Progenitor cell of endocrine pancreas (in vitro differentiated cells): ENCODE measurements around the gene USP25. TPM values are rescaled to one million over a fixed set of nuclear protein-coding genes. Genes with fewer than 3 reads are reported as not detected.

Experiments
- DNase-seq: peaks from one replicate; pipeline ENCODE4 v3.0.0; 2021; ENCODE audit warnings: low spot score; ENCODE audit not compliant: unreplicated experiment
- H3K27ac Mint-ChIP-seq: 2 replicates; pipeline ENCODE4 v1.8.0; 2021; ENCODE audit warnings: mild to moderate bottlenecking, moderate library complexity, mixed read lengths
- H3K27me3 Mint-ChIP-seq: 2 replicates; pipeline ENCODE4 v1.8.0; 2021; ENCODE audit warnings: mixed read lengths
- H3K36me3 Mint-ChIP-seq: 2 replicates; pipeline ENCODE4 v1.8.0; 2022; ENCODE audit warnings: mixed read lengths; ENCODE audit not compliant: insufficient read depth
- H3K4me1 Mint-ChIP-seq: 2 replicates; pipeline ENCODE4 v1.8.0; 2021; ENCODE audit warnings: low read depth, mixed read lengths
- H3K4me3 Mint-ChIP-seq: 2 replicates; pipeline ENCODE4 v1.8.0; 2021; ENCODE audit warnings: low read depth, mild to moderate bottlenecking, moderate library complexity, mixed read lengths
- H3K9me3 Mint-ChIP-seq: 2 replicates; pipeline ENCODE4 v1.8.0; 2021; ENCODE audit warnings: low read depth, mixed read lengths
- total RNA-seq: library from RNA; stranded (reverse); gene quantifications from 2 replicates; pipeline ENCODE4 v1.2.1, GENCODE V29; 2021
- TF ChIP-seq, protein P1 (sequence below): fragments of 200-600 bp; sonication (generic); IDR thresholded peaks from one replicate; pipeline ENCODE4 v1.5.0; 2021; ENCODE audit warnings: antibody characterized with exemption, mild to moderate bottlenecking; ENCODE audit not compliant: unreplicated experiment

The USP25 gene
- total RNA-seq, 1 donor from 2014 or later: 48.8 TPM

DNA sequence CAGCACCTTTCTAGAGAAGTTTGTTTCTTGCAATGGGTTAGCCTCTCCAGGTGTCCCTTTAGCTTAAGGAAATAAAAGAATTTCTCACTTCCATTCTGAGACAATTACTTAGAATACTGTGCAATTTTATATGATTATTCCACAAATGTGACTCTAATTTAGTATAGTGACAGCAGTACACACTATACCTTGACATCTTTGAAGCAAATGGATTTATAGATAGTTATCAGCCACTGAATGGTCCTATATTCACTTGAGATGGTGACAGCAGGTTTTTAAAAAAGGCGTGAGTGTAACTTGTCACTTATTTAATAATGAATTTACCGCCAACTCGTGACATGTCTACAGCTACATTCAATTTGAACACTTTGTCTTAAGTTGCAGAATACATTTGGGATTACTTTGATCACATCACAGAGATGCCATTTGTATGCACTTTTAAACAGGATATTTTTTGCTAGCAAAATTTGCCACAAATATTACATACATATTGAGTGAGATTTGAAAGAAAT lies 71.6 kb downstream of the USP25 start:
- Mint-ChIP-seq H3K36me3 (peaks cover 13% of the 10 kb centered on the region), H3K27ac (no peak overlapping the region), H3K4me3 (no peak overlapping the region), H3K27me3 (no peaks in the 10 kb centered on the region), H3K9me3 (no peaks in the 10 kb centered on the region), H3K4me1 (no peaks in the 10 kb centered on the region)
- TF ChIP-seq, protein P1, sequence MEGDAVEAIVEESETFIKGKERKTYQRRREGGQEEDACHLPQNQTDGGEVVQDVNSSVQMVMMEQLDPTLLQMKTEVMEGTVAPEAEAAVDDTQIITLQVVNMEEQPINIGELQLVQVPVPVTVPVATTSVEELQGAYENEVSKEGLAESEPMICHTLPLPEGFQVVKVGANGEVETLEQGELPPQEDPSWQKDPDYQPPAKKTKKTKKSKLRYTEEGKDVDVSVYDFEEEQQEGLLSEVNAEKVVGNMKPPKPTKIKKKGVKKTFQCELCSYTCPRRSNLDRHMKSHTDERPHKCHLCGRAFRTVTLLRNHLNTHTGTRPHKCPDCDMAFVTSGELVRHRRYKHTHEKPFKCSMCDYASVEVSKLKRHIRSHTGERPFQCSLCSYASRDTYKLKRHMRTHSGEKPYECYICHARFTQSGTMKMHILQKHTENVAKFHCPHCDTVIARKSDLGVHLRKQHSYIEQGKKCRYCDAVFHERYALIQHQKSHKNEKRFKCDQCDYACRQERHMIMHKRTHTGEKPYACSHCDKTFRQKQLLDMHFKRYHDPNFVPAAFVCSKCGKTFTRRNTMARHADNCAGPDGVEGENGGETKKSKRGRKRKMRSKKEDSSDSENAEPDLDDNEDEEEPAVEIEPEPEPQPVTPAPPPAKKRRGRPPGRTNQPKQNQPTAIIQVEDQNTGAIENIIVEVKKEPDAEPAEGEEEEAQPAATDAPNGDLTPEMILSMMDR: no peak
- no peak for DNase-seq

GRCh38 chr21:15804247-15805005 lies 74.6 kb downstream of the USP25 start:
- H3K27me3 Mint-ChIP-seq: no peaks in the 10 kb centered on the region
- peak overlapping the region; percentile 16 for H3K27ac Mint-ChIP-seq
- H3K4me1 Mint-ChIP-seq: no peaks in the 10 kb centered on the region
- no peak for DNase-seq
- H3K36me3 Mint-ChIP-seq: peaks cover 17% of the 10 kb centered on the region
- H3K9me3 Mint-ChIP-seq: no peaks in the 10 kb centered on the region
- H3K4me3 Mint-ChIP-seq: no peak overlapping the region
- TF ChIP-seq, protein P1: no peak

DNA sequence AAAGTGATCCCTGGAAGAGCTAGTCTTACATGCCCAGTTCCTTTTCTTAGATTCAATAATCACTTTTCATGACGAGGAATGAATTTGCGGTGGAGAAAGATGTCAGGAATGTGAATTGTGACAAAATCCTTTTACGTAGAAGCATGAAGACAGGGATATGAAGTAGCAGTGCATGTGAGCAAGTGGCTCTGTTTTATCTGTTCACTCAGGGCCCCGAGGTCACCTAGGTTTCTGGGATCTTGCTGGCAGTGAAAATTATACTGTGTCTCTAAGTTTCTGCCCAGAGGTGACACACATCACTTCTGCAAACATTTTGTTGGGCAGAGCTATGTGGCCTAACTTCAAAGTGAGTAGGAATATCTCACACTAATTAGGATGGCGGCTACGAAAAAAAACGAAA lies 79.3 kb downstream of the USP25 start:
- Mint-ChIP-seq H3K4me3 (no peak overlapping the region), H3K9me3 (peaks cover 14% of the 10 kb centered on the region), H3K27me3 (no peaks in the 10 kb centered on the region), H3K4me1 (no peaks in the 10 kb centered on the region), H3K27ac (peak overlapping the region; percentile 3), H3K36me3 (peaks cover 44% of the 10 kb centered on the region)
- DNase-seq: no peak
- TF ChIP-seq, protein P1: no peak

DNA sequence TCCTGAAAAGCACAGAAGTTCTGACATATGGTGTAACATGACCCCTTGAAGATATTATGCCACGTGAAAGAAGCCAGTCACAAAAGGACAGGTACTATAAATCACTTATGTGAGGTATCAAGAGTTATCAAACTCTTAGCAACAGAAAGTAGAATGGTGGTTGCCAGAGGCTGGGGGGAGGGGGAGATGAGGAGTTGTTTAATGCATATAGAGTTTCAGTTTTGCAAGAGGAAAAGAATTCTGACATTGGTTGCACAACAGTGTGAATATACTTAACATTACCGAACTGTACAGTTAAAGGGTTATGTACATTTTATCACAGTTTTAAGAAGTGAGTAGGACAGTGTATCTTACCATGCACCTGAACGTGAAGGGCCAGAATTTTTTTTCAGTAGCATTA lies 80.0 kb downstream of the USP25 start:
- no peak overlapping the region for H3K4me3 Mint-ChIP-seq
- peaks cover 20% of the 10 kb centered on the region for H3K9me3 Mint-ChIP-seq
- TF ChIP-seq, protein P1: no peak
- DNase-seq: no peak
- H3K4me1 Mint-ChIP-seq: no peaks in the 10 kb centered on the region
- no peaks in the 10 kb centered on the region for H3K27me3 Mint-ChIP-seq
- no peak overlapping the region for H3K27ac Mint-ChIP-seq
- peaks cover 49% of the 10 kb centered on the region for H3K36me3 Mint-ChIP-seq

DNA sequence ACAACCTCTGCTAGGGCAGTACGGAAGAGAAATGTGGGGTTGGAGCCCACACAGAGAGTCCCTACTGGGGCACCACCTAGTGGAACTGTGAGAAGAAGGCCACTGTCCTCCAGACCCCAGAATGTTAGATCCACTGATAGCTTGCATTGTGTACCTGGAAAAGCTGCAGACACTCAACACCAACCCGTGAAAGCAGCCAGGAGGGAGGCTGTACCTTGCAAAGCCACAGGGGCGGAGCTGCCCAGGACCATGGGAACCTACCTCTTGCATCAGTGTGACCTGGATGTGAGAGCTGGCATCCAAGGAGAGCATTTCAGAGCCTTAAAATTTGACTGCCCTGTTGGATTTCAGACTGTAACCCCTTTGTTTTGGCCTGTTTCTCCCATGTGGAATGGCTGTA lies 85.5 kb downstream of the USP25 start:
- Mint-ChIP-seq H3K36me3 (peaks cover 62% of the 10 kb centered on the region), H3K9me3 (peaks cover 33% of the 10 kb centered on the region), H3K27ac (no peak overlapping the region), H3K4me1 (no peaks in the 10 kb centered on the region), H3K4me3 (no peak overlapping the region), H3K27me3 (no peaks in the 10 kb centered on the region)
- TF ChIP-seq, protein P1: no peak
- DNase-seq: no peak
